A673 (cell line): ENCODE data around the gene PNPLA2.

Source experiments
- CTCF ChIP-seq: fragments of 300-800, 200-600 bp; sonication (generic); conservative IDR thresholded peaks from 2 replicates; pipeline ENCODE4 v1.5.1; 2017; ENCODE audit warnings: low read depth, mild to moderate bottlenecking, antibody characterized with exemption, low read length, moderate library complexity, mixed read lengths
- EZH2 ChIP-seq: fragments of 200-600 bp; sonication (generic); IDR thresholded peaks from 2 replicates; pipeline ENCODE4 v1.6.1; 2017; ENCODE audit warnings: borderline replicate concordance, low read depth, mild to moderate bottlenecking, mixed read lengths, antibody characterized with exemption, low read length; ENCODE audit not compliant: poor library complexity, severe bottlenecking

- TF ChIP-seq EZH2 (no peak), CTCF (no peak)
Measured at GRCh38 chr11:769887-770641, 48.6 kb upstream of the PNPLA2 start.
